HG03280 (cell line): ENCODE data around the gene STIM2.
A peak's percentile ranks its signal among the peaks of the same experiment; 100 is the strongest.
"Not testable (repeated sequence)": the region's sequence is repeated elsewhere in the genome, so short reads cannot be mapped to it uniquely, and the experiment has no call there.

Source experiments
- ATAC-seq: cut with Tn5 transposase; IDR thresholded peaks from one replicate; pipeline ENCODE4 v1.9.1; 2021; ENCODE audit warnings: mild to moderate bottlenecking, moderate library complexity; ENCODE audit not compliant: unreplicated experiment

The STIM2 gene

GRCh38 chr4:26866781-26867180 lies 6.1 kb downstream of the STIM2 start:
- ATAC-seq, result no peak

DNA sequence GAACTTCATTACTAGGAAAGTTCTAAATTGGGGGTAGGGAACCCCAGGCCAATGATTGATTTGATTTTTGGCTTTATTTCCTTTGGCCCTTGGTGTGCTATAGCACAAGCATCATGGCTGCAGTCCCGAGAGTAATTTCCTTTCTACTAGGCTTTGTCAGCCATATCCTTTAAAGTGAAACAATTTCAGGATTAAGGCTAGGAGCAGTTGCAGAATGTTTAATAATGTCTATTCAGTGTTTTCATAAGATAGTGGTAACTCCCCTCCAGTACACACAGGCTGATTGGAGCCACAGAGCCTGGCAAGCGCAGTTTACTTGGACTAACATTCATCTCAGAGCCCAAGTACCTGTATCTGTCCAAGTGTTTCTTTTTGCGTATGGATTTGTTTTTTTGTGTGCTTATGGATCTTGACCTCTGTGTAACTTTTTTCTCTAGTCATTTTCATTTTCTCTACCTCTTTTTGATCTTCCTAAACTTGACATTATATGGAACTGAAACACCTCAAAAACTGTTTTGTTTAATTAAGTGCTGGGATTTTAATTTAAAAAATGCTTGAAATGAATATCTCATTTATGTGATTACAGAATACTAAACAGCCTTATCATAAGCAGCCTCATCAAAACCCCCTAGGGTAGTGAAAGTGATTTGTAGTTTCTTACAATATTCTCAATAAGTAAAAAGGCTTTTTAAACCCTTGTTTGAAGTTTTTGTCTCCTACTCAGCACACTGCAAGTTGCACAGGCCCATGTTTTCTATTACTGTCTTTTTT lies 7.5 kb downstream of the STIM2 start:
- ATAC-seq, result no peak

DNA sequence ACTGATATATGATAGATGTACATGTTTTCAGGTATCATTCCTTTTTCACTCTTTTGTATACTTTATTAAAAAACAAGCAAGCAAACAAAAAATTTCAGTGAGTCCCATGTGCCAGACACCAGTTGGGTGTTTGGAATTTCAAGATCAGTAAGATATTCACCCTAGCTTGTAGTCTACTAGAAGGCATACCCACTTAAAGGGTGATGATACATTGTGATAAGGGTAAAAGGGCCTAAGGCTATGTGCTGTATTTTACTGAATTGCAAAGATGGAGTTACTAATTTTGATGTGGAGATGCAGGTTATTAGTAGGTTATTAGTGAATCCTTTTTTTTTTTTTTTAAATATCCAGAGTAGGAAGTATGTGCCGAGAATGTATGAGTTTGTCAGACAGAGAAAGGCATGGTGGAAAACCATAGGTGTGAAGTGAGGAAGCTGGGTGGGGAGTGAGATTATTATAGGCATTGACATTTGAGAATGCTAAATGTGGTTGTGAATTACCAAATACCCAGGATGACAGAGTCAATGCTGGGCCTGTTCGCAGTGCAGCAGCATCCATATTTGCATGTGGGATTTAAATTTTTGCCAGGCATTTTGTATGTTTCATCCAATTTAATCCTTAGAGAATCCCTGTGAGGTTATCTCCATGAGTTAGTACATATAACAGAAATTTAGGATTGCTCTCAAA lies 10.1 kb downstream of the STIM2 start:
- no peak for ATAC-seq

DNA sequence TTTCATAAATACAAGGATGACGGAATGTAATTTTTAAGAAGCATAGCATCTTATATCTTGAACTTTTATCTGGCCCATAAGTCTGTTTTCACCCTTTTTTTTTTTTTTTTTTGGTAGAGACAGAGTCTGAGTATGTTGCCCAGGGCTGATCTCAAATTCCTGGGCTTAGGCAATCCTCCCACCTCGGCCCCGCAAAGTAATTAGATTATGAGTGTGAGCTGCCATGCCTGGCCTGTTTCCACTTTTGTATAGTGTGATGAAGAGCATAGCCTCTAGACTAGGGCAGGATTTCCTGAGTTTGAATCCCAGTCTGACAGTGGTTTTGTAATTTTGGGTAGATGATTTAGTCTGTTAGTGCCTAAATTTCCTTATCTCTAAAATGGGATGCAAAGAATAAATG lies 11.0 kb downstream of the STIM2 start:
- no peak for ATAC-seq

- ATAC-seq, result peak; percentile 67
These were observed 12.9 kb downstream of the STIM2 start for GRCh38 chr4:26873391-26874026.

GRCh38 chr4:26874110-26874509 lies 13.5 kb downstream of the STIM2 start:
- ATAC-seq, result no peak

- no peak for ATAC-seq
These were observed 16.8 kb downstream of the STIM2 start for GRCh38 chr4:26877406-26877805.

DNA sequence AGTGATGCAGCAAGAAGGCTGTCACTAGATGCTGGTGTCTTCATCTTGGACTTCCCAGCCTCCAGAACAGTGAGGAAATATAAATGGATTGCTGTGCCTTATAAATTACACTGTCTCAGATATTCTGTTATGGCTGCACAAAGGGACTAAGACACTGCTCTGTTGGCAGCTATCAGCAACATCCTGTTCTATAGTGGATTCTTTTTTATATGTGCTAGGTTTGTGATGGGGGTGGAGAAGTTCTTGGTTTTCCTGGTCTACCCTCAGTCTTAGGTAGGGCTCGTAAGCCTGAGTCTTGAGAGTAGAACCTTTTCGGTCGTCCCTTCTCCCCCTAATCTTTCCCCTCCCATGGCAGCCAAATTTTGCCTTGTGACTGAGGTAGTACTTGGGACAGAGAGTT lies 17.3 kb downstream of the STIM2 start:
- ATAC-seq, result no peak

DNA sequence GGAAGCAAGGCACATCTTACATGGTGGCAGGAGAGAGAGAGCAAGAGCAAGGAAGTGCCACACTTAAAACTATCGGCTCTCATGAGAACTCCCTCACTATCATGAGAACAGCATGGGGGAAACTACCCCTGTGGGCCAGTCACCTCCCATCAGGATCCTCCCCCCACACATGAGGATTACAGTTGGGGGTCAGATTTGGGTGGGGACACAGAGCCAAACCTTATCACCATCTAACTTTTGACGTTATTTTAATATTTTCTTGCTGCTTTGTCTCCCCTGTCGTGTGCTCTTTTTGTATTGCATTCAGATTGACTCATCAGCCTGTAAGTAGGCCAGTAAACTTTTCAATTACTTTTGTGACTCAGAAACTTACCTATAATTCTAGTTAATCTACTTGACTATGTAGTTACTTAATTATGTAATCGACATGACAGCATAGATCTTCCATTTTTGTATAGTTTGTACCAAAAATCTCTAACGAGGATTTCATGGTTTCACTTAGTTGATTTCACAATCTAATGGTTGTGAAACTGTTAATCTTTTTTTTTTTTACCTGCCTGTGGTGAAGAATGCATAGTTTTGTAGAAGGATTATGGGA lies 18.3 kb downstream of the STIM2 start:
- no peak for ATAC-seq

DNA sequence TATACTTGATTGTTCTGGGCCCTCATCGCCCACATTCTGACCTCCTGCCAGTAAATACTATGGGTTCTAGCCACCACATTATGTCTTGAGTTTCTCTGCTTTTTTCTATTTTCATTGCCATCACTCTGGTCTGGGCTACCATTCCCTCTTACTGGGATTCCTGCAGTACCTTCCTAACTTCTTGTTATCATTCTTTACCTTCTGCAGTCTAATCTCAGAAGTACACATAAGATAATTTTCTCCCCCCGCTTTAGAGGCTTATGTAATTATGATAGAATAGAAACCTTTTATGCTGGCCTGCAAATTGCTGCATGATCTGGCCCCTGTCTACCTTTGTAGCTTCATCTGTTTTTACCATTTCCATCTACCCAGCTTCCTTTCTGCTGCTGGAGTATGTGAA lies 19.2 kb downstream of the STIM2 start:
- ATAC-seq, result no peak

DNA sequence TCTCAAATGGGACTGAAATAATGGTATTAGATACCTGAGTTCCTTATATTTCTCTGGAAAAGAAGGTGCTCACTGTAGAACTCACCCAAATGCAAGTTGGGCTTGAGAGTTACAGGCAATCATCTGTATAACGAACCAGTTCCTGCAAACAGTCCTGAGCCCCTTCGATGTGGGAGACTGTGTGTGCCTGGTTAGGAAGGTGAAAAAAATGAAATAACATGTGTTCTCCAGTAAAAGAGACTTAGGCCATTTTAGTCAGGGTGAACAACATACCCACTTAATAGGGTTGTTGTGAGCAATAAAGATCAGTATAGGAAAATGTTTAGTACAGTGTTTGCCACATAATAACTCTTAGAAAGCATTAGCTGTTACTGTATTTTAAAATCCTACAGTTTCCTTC lies 23.4 kb downstream of the STIM2 start:
- ATAC-seq, result no peak

DNA sequence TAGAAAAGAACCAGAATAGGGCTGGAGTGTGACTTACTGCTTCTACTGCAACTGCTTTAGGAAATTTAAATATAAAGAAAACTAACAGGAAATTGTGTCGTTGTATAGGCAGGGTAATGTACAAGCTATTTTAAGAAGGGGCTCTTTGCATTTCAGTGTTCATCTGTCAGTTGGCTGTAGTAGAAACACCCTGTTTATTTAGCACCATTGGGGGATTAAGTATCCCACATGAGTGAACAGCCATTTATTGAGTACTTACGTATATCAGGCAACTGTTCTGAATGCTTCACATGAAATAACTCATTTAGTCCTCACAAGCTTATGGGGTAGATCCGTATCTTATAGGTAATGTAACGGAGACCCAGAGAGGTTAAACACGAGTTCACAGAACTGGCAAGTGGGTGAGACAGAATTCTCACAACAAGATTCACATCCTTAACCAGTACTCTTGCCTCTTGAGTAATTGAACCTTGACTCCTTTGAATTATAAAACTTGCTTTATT lies 23.9 kb downstream of the STIM2 start:
- peak; percentile 59 for ATAC-seq

- ATAC-seq, result peak; percentile 73
These were observed 25.3 kb downstream of the STIM2 start for GRCh38 chr4:26885912-26886274.

- ATAC-seq, result no peak
These were observed 26.5 kb downstream of the STIM2 start for GRCh38 chr4:26887143-26887542.

GRCh38 chr4:26887809-26888208 lies 27.2 kb downstream of the STIM2 start:
- ATAC-seq, result no peak

DNA sequence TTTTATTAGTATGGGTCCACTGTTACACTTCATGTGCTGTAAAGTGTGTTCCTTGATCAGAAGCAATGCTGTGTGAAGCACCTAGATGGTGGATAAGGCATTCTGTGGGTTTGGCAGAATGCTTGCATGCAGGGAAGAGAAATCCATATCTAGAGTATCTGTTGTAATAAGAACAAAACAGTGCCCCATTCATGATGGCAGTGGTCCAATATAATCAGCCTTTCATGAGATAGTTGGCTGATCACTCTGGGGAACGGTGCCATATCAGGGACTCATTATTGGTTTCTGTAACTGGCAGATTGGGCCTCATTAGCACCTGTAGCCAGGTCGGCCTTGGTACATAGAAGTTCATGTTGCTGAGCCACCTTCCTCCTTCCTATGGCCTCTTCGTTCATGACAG lies 28.7 kb downstream of the STIM2 start:
- ATAC-seq, result no peak

DNA sequence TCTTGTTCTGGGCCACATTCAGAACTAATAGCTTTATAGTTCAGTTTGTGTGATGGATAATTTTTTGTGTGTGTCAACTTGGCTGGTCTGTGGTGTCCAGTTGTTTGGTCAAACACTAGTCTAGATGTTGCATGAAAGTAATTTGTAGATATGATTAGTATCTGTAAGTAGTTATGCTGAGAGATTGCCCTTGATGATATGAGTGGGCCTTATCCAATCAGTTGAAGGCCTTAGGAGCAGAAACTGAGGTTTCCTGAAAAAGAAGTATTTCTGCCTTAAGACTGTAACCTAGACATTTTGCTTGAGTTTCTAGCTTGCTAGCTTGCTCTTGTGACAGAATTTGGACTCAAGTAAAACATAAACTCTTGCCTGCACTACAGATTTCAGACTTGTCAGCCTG lies 30.4 kb downstream of the STIM2 start:
- no peak for ATAC-seq

DNA sequence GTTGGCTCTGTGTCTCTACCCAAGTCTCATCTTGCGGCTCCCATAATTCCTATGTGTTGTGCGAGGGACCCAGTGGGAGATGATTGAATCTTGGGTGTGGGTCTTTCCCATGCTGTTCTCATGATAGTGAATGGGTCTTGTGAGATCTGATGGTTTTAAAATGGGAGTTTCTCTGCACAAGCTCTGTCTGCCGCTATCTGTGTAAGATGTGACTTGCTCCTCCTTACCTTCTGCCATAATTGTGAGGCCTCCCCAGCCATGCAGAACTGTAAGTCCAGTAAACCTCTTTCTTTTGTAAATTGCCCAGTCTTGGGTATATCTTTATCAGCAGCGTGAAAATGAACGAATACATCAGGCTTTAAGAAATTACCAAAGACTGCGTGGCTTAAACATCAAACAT lies 31.2 kb downstream of the STIM2 start:
- ATAC-seq, result no peak

- no peak for ATAC-seq
These were observed 32.0 kb downstream of the STIM2 start for GRCh38 chr4:26892480-26893150.

DNA sequence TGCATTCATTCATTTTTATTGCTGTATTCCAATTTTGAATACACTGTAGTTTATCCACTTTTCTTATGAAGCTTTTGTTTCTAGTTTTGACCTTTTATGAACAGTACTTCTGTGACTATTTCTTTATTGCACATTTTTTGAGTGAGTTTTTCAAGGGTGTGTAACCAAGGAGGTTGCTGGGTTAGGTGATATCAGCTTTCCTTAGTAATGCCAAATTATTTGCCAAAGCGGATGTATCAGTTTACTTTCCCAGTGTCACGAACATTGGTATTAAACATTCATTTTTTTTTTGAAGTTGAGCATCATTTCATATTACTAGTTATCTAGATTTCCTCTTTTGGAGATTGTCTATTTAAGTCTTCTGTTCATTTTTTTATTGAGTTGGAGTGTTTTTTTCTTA lies 32.9 kb downstream of the STIM2 start:
- ATAC-seq, result no peak

GRCh38 chr4:26894881-26895280 lies 34.2 kb downstream of the STIM2 start:
- ATAC-seq, result not testable (repeated sequence)
